ENCODE measurements around the gene ID4. TPM values are rescaled to one million over a fixed set of nuclear protein-coding genes. Genes with fewer than 3 reads are reported as not detected.

Gene ID4
- total and polyA plus RNA-seq, 2 of the 4 experiments (the other 2 are of a cell fraction) = 3.0 to 3.6 TPM

- Histone ChIP-seq H3K9ac (ENCODE audit: low read depth, low read length) (no peak overlapping the region), H2AK5ac (ENCODE audit: low read depth, low read length) (no peak overlapping the region), H2AK9ac (replicated peaks; ENCODE audit: low read depth, low read length, poor library complexity) (no peak overlapping the region), H3K9me3 (ENCODE audit: control insufficient read depth, insufficient read depth, low read length) (no peaks in the 10 kb centered on the region), H2BK20ac (ENCODE audit: low read depth, low read length) (no peak overlapping the region), H2BK15ac (ENCODE audit: low read depth, low read length) (no peak overlapping the region), H4K91ac (ENCODE audit: insufficient read depth, low read depth, low read length) (no peak overlapping the region), H3K4me2 (ENCODE audit: low read depth, low read length) (no peak overlapping the region), H2BK5ac (ENCODE audit: low read depth, low read length, poor library complexity, severe bottlenecking) (no peak overlapping the region), H3K9me1 (ENCODE audit: insufficient read depth, low read length) (no peaks in the 10 kb centered on the region; the same call in 1 of the 2 replicates), H2AFZ (replicated peaks; ENCODE audit: low read length, poor library complexity) (no peak overlapping the region), H4K5ac (ENCODE audit: low read depth, low read length) (no peak overlapping the region), H4K20me1 (ENCODE audit: insufficient read depth, low read length) (no peaks in the 10 kb centered on the region), H3K14ac (replicated peaks; ENCODE audit: low read depth, low read length) (no peak overlapping the region), H3K23ac (ENCODE audit: low read depth, low read length) (no peak overlapping the region), H3K4ac (ENCODE audit: low read depth, low read length) (no peak overlapping the region), H3K56ac (ENCODE audit: extremely low read depth, insufficient read depth, low read length) (no peak overlapping the region), H2BK120ac (ENCODE audit: low read depth, low read length) (no peak overlapping the region), H3K79me1 (ENCODE audit: low read depth in 1 of 2, low read length in 2 of 2) (no peaks in the 10 kb centered on the region), H4K8ac (ENCODE audit: low read depth in 2 of 2, low read length in 2 of 2) (no peak overlapping the region), H3K4me1 (ENCODE audit: control insufficient read depth, insufficient read depth, low read length) (no peaks in the 10 kb centered on the region), H3K36me3 (ENCODE audit: control insufficient read depth, insufficient read depth, low read length) (no peaks in the 10 kb centered on the region), H3K27me3 (ENCODE audit: control insufficient read depth, insufficient read depth, low read length) (peaks cover 7% of the 10 kb centered on the region), H3K27ac (ENCODE audit: insufficient read depth, low read length) (no peak overlapping the region), H3K4me3 (ENCODE audit: insufficient read depth, low read depth, low read length) (no peak overlapping the region), H3K18ac (ENCODE audit: low read depth, low read length) (no peak overlapping the region)
- ChIA-PET POLR2A (ENCODE audit: unreplicated experiment) (no interaction called here), CTCF (no interaction called here)
- no peak for TF ChIP-seq FOS (IDR thresholded peaks at IDR 0.05; ENCODE audit: low read depth, low read length)
- TF ChIP-seq MAFK (IDR thresholded peaks at IDR 0.05; ENCODE audit: low read depth, low read length) = no peak
- no peak for TF ChIP-seq MAZ (IDR thresholded peaks at IDR 0.05; ENCODE audit: borderline replicate concordance, low read depth, low read length)
- TF ChIP-seq ELK1 (IDR thresholded peaks at IDR 0.05; ENCODE audit: borderline replicate concordance, low read depth, low read length) = no peak
- TF ChIP-seq NFE2L2 (IDR thresholded peaks at IDR 0.05; ENCODE audit: low read depth, low read length) = no peak
- TF ChIP-seq BHLHE40 (IDR thresholded peaks at IDR 0.05; ENCODE audit: low read depth, low read length) = no peak
- no peak for TF ChIP-seq CTCF (conservative IDR thresholded peaks at IDR 0.05; ENCODE audit: low read depth, low read length)
- no peak for TF ChIP-seq CHD1 (IDR thresholded peaks at IDR 0.05; ENCODE audit: low read depth, low read length)
- DNase-seq (no peak), ATAC-seq (ENCODE audit: low read depth) (no peak)
- dilution Hi-C loops (cut with HindIII; ENCODE audit: low sequenced_read_pairs, unreplicated experiment) (no loop called here), intact Hi-C loops (cut with micrococcal nuclease) (no loop called here), in situ Hi-C loops (cut with MboI; ENCODE audit: low sequenced_read_pairs) (loop anchor here (25.0 kb wide), 3 partner anchors 878 to 1278 kb away; no protein-coding TSS in a partner anchor)
- no CpG with 5 or more reads among the region's 1 CpG for WGBS, 2 experiments (ENCODE audit: extremely low coverage in 2 of 2, insufficient read length in 1 of 2)
- BruUV-seq (replicated peaks) = no TSS peak
These were observed 28.0 kb downstream of the ID4 start for GRCh38 chr6:19865178-19865577.
